GM12878 (cell line): Measurements from ENCODE around the gene CDKL4. TPM values are rescaled to one million over a fixed set of nuclear protein-coding genes. Genes with fewer than 3 reads are reported as not detected.

ENCODE experiments used
- BCL11A ChIP-seq: IDR thresholded peaks from 2 replicates; pipeline ENCODE4 v1.6.1; 2011; ENCODE audit warnings: low read depth, low read length
- CHD2 ChIP-seq: IDR thresholded peaks from 2 replicates; pipeline ENCODE4 v1.6.1; 2011; ENCODE audit warnings: low read depth, low read length, improper control_type of control experiment, borderline replicate concordance
- CTCF ChIP-seq, 3 experiments: IDR thresholded peaks in 2 of 3; conservative IDR thresholded peaks in 1 of 3; 2 replicates each; pipeline ENCODE4 v1.5.1; 2011; ENCODE audit warnings: low read depth in 3 of 3, low read length in 3 of 3, mild to moderate bottlenecking in 3 of 3, control low read depth in 2 of 3, moderate library complexity in 2 of 3, inconsistent platforms in 1 of 3, mixed read lengths in 1 of 3; ENCODE audit not compliant: control insufficient read depth in 2 of 3, insufficient read depth in 1 of 3; ENCODE audit errors: extremely low read depth in 1 of 3
- EP300 ChIP-seq, 2 experiments: fragments of 150-350 bp in 1 of 2; IDR thresholded peaks; 2 replicates each; pipeline ENCODE4 v1.6.1; 2011 to 2012; ENCODE audit warnings: low read depth in 2 of 2, low read length in 2 of 2, borderline replicate concordance in 1 of 2, improper control_type of control experiment in 1 of 2, inconsistent platforms in 1 of 2; ENCODE audit not compliant: control insufficient read depth in 1 of 2
- JUND ChIP-seq: IDR thresholded peaks from 2 replicates; pipeline ENCODE4 v1.6.1; 2012; ENCODE audit warnings: low read depth, mild to moderate bottlenecking, low read length, improper control_type of control experiment, moderate library complexity
- MEF2A ChIP-seq: IDR thresholded peaks from 2 replicates; pipeline ENCODE4 v1.6.1; 2011; ENCODE audit warnings: low read depth, mild to moderate bottlenecking, low read length, moderate library complexity; ENCODE audit not compliant: insufficient read depth
- MYC ChIP-seq: IDR thresholded peaks from 2 replicates; pipeline ENCODE4 v1.6.1; 2011; ENCODE audit warnings: mild to moderate bottlenecking, low read length, moderate library complexity, inconsistent platforms; ENCODE audit not compliant: insufficient read depth, insufficient replicate concordance, insufficient read length, severe bottlenecking
- NFIC ChIP-seq: IDR thresholded peaks from 2 replicates; pipeline ENCODE4 v1.6.1; 2012; ENCODE audit warnings: low read depth, mild to moderate bottlenecking, inconsistent platforms, low read length, moderate library complexity
- RBBP5 ChIP-seq: fragments of 200-600 bp; sonication (generic); conservative IDR thresholded peaks from 2 replicates; pipeline ENCODE4 v1.6.1; 2016
- TCF7 ChIP-seq: IDR thresholded peaks from 2 replicates; pipeline ENCODE4 v1.6.1; 2014; ENCODE audit warnings: antibody characterized with exemption, borderline replicate concordance
- ZBTB4 ChIP-seq: fragments of 450-650 bp; formaldehyde crosslinking; IDR thresholded peaks from 2 replicates; pipeline ENCODE4 v1.4.0; 2022; ENCODE audit warnings: mild to moderate bottlenecking, moderate library complexity
- polyA plus RNA-seq, 11 experiments: library from polyadenylated mRNA; depleted of rRNA in 4 of 11; unstranded in 6 of 11; stranded (reverse) in 5 of 11; fragments of >200 nt; fragmentation: Nextera tagmentation in 4 of 11; fragmentation: Illumina TruSeq in 1 of 11; extraction: Ambion mirVana in 4 of 11; extraction: Trizol in 1 of 11; gene quantifications; 1 replicate in 1 of 11; 2 replicates in 10 of 11; pipeline versions ENCODE4 v1.2.1 to v1.2.3, GENCODE V29; 2011 to 2016; ENCODE audit warnings: inconsistent platforms in 2 of 11, missing spikeins in 2 of 11, low read depth in 1 of 11
- total RNA-seq, 4 experiments: library from RNA; depleted of rRNA in 3 of 4; stranded (reverse); fragments of >200 nt in 3 of 4; fragmentation: Illumina TruSeq in 1 of 4; extraction: Trizol in 1 of 4; gene quantifications; 2 replicates each; pipeline versions ENCODE4 v1.2.1 to v1.2.3, GENCODE V29; 2013 to 2021

Gene CDKL4
- total and polyA plus RNA-seq, 10 of the 15 experiments (the other 5 are each of a cell fraction or from before 2014, with no cell fraction given) = not detected

DNA sequence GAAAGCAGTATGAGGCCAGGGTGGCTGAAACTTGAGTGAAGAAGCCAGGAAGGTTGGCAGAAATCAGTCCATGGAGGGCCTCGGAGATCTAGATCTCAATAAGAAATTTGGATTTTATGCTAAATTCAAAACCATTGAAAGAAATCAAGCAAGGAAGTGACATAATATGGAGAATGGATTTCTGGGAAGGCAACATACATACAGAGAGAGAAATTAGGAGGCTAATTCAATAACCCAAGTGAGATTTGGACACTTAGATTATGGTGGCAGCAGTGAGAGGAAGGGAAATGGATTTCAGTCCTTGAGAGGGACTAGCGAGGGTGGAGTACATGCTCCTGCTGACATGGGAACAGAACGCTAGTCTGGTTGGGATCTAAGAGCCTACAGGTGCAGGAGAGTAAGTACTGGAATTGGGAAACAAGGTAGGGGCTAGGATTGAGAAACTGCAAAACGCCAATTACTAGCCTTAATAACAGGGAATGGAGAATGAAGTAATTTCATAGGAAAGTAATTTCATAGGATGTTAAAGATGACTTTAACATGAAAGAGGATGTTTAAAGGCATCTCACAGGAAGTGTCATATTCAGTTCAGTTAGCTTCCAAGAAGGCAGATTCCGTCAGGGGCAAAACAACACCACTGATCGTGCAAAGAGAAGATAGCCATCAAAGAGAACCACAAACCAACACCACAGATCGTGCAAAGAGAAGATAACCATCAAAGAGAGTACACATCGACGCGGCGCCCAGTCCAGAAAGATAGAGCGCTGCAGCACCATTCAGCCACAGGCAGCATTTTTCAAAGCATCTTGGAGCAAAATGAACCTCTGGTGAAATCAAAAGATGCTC, 27.2 kb downstream of the CDKL4 start (continued):
- TF ChIP-seq JUND (no peak), BCL11A (peak; percentile 64; the same call in 1 of the 2 replicates), RBBP5 (no peak), CHD2 (no peak), CTCF (IDR thresholded peaks at IDR 0.05 in 2 of 3, conservative IDR thresholded peaks at IDR 0.05 in 1 of 3; ENCODE audit: control insufficient read depth in 2 of 3, extremely low read depth in 1 of 3, insufficient read depth in 1 of 3, low read depth in 3 of 3, low read length in 3 of 3) (no peak), NFIC (peak; percentile 70), EP300 (IDR thresholded peaks at IDR 0.05; ENCODE audit: borderline replicate concordance in 1 of 2, control insufficient read depth in 1 of 2, low read depth in 2 of 2, low read length in 2 of 2) (no peak), TCF7 (peak; percentile 58; the same call in 1 of the 2 replicates), MEF2A (0 out of 2 replicates have a peak, but pooled peaks have one; percentile 18), ZBTB4 (CRISPR knock-in tag) (no peak), MYC (no peak)
